ELF-1 (cell line): Measurements from ENCODE around the gene DLG4.

Source experiments
- DNase-seq: peaks from one replicate; pipeline ENCODE4 v3.0.0-alpha.2; 2016; ENCODE audit warnings: low read depth, low spot score

DLG4 gene

GRCh38 chr17:7229504-7229903, 9.9 kb upstream of the DLG4 start:
- DNase-seq = no peak

DNA sequence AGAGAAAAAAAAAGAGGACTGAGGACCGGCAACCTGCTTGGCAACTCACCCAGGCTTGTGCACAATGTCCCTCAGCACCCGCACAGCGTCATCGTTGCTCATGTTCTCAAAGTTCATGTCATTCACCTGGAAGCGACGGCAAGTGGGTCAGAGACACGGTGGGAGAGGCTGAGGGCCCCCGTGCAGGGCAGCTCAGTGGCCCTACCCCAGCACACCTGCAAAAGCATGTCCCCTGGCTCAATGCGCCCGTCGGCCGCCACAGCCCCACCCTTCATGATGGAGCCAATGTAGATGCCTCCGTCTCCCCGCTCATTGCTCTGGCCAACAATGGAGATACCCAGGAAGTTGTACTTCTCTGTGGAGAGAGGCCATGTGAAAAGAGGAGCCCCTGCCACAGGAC, 9.3 kb upstream of the DLG4 start:
- no peak for DNase-seq

- DNase-seq = no peak
These were observed 7.4 kb upstream of the DLG4 start for GRCh38 chr17:7226721-7227710.

DNA sequence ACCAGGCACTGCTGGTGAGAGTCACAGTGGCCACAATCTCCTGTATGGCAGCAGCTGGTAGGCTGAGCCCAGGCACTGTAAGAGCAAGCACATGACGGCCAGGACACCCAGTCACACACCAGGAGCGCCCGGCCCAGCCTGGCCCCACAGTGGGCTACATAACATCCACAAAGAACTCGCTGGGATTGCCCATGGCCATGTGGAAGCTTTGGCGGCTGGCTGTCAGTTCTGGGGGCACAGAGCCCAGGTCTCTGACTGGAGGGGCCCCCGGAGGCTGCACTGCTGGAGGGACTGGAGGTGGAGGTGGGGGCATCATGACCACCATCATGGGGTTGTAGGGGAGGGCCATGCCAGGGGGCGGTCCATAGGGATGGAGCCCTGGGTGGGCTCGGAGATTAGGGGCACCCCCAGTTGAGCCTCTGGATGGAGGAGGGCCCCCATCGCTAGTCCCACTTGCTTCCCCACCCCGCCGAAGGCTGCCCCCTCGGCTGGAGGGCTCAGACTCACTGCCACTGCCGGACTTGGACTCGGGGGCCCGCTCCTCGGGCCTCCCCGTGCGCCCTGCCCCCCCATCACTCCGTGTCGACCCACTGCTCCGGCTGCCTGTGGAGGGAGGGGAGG, 6.2 kb upstream of the DLG4 start:
- no peak for DNase-seq

- DNase-seq = no peak
These were observed 5.0 kb upstream of the DLG4 start for GRCh38 chr17:7224661-7225111.

DNA sequence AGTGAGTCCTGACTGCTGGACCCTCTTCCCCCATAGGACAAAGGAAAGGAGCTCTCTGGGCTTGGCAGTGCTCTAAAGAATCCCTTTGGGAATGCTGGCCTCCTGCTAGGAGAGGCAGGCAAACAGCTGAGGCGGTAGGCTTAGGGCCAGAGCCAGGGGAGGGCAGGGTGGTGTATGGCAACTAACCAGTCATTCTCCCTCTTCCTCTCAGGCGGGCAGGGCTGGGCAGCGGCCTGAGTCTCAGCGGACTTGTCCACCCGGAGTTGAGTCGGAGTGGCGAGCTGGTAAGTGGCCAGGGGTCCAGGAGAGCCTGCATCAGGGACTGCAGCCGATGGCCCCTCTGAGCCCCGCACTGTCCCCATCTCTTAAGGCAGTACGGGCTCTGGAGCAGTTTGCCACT, 4.5 kb upstream of the DLG4 start:
- no peak for DNase-seq

DNA sequence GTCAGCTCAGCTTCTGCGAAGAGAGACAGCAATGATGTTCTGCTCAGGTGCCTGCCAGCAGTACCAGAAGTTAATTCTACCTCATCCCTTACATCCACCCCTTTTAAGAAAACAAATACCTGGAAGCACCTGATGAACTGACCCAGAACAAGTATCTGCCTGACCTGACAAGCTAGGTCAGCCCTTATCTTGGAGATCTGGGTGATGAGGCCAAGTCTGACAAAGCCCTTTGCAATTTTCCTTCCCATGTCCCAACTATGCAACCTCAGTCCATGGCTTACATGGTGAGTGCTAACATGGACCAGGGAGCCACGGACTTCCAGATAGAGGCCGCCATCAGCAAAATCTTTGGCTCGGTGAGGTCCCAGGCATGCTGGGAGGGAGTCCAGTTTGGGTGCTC, 3.7 kb upstream of the DLG4 start:
- no peak for DNase-seq

GRCh38 chr17:7222972-7223292, 3.3 kb upstream of the DLG4 start:
- no peak for DNase-seq

DNA sequence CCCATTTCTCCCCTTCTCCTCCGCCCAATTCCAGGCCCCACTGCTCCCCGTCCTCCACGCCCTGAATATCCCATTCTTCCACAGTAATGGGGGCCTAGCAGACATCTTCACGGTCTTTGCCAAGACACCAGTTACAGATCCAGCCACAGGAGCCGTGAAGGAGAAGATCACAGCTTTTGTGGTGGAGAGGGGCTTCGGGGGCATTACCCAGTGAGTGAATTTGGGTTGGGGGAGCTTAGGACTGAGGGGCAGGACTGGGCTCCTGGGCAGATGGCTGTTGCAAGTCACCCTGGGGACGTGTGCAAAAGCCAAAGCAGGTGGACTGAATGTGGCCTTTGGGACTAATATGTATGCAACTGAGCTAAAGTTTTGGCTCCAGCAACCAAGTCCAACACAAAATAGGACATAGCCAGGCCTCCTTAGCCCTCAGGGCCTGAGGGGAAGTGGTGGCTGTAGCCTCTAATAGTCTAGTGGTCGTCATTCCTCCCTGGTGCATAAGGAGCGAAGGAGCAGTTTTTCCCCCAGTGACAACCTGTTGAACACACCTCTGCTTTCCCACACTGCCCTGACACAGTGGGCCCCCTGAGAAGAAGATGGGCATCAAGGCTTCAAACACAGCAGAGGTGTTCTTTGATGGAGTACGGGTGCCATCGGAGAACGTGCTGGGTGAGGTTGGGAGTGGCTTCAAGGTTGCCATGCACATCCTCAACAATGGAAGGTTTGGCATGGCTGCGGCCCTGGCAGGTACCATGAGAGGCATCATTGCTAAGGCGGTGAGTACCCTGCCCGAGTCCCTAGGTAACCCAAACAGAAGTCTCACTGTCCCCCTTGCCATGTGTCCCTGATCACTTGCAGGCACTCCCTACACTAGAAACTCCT, 2.7 kb upstream of the DLG4 start:
- no peak for DNase-seq

DNA sequence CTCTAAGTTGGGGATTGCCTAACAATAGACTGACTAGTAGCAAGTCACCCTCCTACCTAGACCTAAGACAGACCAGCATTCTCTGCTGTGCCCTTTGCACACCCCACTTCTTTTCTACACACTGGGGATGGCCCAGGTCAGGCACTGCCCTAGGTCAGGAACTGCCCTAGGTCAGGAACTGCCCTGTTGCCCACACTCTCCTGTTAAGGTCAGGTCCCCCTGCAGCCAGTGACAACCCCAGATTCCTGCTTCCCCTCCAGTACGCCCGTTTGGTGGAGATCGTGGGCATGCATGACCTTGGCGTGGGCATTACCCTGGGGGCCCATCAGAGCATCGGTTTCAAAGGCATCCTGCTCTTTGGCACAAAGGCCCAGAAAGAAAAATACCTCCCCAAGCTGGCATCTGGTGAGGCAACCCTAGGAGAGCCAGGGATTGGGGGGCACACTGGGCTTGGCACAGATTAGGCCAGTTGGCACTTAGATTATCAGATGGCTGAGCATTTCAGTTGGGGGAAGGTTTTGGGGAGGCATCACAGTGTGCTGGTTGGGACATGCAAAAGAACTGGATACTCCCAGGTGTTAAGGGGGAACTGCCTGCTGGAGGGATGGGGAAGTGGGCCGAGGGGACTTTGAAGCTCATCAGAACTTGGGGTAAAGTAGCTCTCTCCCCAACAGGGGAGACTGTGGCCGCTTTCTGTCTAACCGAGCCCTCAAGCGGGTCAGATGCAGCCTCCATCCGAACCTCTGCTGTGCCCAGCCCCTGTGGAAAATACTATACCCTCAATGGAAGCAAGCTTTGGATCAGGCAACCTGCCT, 1.8 kb upstream of the DLG4 start:
- no peak for DNase-seq

DNA sequence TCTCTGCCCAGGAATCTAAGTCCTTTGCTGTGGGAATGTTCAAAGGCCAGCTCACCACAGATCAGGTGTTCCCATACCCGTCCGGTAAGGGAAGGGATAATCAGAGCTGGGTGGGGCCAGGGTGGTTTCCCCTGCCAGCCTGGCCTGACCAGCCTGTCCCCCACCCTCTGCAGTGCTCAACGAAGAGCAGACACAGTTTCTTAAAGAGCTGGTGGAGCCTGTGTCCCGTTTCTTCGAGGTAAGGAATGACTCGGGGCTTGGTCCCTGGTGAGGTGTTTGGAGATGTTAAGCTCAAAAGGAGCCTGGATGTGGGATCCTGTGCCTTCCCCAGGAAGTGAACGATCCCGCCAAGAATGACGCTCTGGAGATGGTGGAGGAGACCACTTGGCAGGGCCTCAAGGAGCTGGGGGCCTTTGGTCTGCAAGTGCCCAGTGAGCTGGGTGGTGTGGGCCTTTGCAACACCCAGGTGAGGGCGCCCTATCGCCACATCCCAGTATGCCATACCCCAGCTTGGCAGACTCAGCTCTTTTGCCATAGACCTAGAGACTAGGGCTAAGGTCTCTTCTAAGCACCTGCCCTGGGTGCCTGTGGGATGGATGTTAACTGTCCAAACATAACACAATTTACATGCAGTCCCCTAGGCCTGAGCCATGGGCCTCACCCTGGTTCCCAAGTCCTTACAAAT, 1.1 kb upstream of the DLG4 start:
- DNase-seq = peak; percentile 70

DNA sequence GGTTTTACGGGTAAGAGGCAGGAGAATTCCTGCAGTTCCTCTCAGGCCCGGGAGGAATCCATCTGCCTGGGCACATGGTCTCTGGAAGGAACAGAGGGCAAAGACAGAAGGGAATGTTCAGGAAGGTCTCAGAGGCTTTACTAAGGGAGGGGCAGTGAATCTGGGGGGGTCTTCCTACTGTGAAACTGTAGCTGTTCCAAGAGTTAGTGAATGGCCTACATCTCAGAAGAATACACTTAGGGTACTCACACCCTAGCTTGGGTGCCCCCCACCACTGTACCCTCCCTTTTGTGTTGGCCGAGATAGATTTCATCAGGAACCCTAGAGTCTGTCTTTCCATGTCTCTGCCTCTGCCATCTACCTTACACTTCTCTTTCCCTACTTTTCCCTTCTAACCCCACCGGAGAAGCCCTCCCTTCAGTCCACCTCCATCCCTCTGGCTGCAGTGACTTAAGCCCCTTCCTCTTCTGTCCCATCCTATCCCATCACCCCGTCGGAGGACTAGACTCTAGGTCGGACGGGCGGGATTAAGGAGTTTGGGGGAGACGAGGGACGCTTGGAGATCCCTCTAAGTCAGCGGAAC, 316 bp downstream of the DLG4 start:
- DNase-seq = no peak

DNA sequence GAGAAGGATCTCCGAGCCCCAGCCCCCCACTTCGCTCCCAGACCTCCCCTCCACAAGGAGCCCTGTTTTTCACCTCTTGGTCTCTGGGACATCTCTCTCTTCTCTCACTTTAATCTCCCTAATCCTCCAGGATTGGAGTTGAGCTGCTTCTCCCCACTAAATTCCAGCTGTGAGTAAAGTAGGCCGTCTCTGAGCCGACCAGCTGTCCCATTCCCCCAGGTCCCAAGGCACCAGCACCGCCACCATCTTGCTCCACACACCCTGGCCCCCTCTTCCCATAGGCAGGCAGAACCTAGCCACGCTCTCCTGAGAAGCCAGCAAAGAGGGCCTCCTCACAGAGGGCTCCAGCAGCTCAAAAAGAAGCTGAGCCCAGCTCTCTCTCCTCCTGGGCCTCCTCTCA, 878 bp downstream of the DLG4 start:
- DNase-seq = no peak

- no peak for DNase-seq
These were observed 1.5 kb downstream of the DLG4 start for GRCh38 chr17:7218166-7218565.

- DNase-seq = no peak
These were observed 2.3 kb downstream of the DLG4 start for GRCh38 chr17:7217113-7217987.

- DNase-seq = no peak
These were observed 3.2 kb downstream of the DLG4 start for GRCh38 chr17:7216242-7217112.

DNA sequence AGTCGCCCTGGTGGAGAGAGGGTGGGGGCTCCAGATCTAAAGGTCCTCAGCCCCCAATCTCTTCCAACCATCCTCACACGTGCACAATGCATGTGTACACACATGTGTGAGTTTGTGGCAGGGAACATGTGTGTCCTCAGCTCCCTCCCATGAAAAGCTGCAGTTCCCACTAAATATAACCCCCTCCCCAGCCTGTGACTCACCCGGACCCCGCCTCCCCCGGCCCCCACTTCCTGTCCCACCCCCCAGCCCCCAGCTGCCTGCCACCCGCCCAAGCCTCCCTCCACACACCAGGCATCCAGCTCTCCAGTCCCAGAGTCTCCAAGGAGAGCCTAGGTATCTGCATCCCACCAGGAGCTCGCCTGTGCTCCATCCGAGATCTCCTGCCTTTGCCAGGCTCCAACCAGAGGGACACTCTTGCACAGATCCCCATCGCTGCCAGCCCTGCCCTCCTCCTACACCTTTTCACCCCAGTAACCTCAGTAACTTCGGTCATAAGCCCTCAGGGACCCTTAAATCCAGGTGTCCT, 3.9 kb downstream of the DLG4 start:
- no peak for DNase-seq

- DNase-seq = no peak
These were observed 4.4 kb downstream of the DLG4 start for GRCh38 chr17:7215136-7215638.
